ENCODE measurements around the gene GSS. TPM values are rescaled to one million over a fixed set of nuclear protein-coding genes. Genes with fewer than 3 reads are reported as not detected.

Gene GSS
- total RNA-seq, 1 experiment from 2014 or later, result 110 TPM

GRCh38 chr20:34967421-34967820 lies 11.8 kb upstream of the GSS start:
- no peak for TF ChIP-seq CTCF (IDR thresholded peaks at IDR 0.05; ENCODE audit: unreplicated experiment)
- no peaks in the 10 kb centered on the region for H3K9me3 Mint-ChIP-seq (ENCODE audit: low read depth, unreplicated experiment)
- no peak overlapping the region for H3K27ac Mint-ChIP-seq (ENCODE audit: unreplicated experiment)
- no peaks in the 10 kb centered on the region for H3K36me3 Mint-ChIP-seq (ENCODE audit: insufficient read depth, unreplicated experiment)
- no peaks in the 10 kb centered on the region for H3K4me1 Mint-ChIP-seq (ENCODE audit: low read depth, unreplicated experiment)
- no TSS peak for BruUV-seq (replicated peaks)
- H3K27me3 Mint-ChIP-seq (ENCODE audit: unreplicated experiment), result peaks cover 24% of the 10 kb centered on the region
- intact Hi-C loops (cut with micrococcal nuclease; ENCODE audit: unreplicated experiment), result no loop called here
- DNase-seq, result no peak
- CTCF ChIA-PET, result no interaction called here
- H3K4me3 Mint-ChIP-seq (ENCODE audit: low read depth, unreplicated experiment), result no peak overlapping the region

GRCh38 chr20:34965051-34965450 lies 9.4 kb upstream of the GSS start:
- Mint-ChIP-seq H3K27ac (ENCODE audit: unreplicated experiment) (no peak overlapping the region), H3K36me3 (ENCODE audit: insufficient read depth, unreplicated experiment) (no peaks in the 10 kb centered on the region), H3K4me3 (ENCODE audit: low read depth, unreplicated experiment) (no peak overlapping the region), H3K4me1 (ENCODE audit: low read depth, unreplicated experiment) (no peaks in the 10 kb centered on the region), H3K9me3 (ENCODE audit: low read depth, unreplicated experiment) (no peaks in the 10 kb centered on the region), H3K27me3 (ENCODE audit: unreplicated experiment) (peaks cover 12% of the 10 kb centered on the region)
- BruUV-seq (replicated peaks), result no TSS peak
- no peak for TF ChIP-seq CTCF (IDR thresholded peaks at IDR 0.05; ENCODE audit: unreplicated experiment)
- intact Hi-C loops (cut with micrococcal nuclease; ENCODE audit: unreplicated experiment), result no loop called here
- no peak for DNase-seq
- CTCF ChIA-PET, result no interaction called here

- TF ChIP-seq CTCF (IDR thresholded peaks at IDR 0.05; ENCODE audit: unreplicated experiment), result no peak
- no peak overlapping the region for H3K4me3 Mint-ChIP-seq (ENCODE audit: low read depth, unreplicated experiment)
- H3K27me3 Mint-ChIP-seq (ENCODE audit: unreplicated experiment), result peaks cover 12% of the 10 kb centered on the region
- intact Hi-C loops (cut with micrococcal nuclease; ENCODE audit: unreplicated experiment), result no loop called here
- H3K9me3 Mint-ChIP-seq (ENCODE audit: low read depth, unreplicated experiment), result no peaks in the 10 kb centered on the region
- no peak overlapping the region for H3K27ac Mint-ChIP-seq (ENCODE audit: unreplicated experiment)
- H3K4me1 Mint-ChIP-seq (ENCODE audit: low read depth, unreplicated experiment), result no peaks in the 10 kb centered on the region
- CTCF ChIA-PET, result no interaction called here
- no peaks in the 10 kb centered on the region for H3K36me3 Mint-ChIP-seq (ENCODE audit: insufficient read depth, unreplicated experiment)
- BruUV-seq (replicated peaks), result no TSS peak
- DNase-seq, result no peak
These were observed 8.9 kb upstream of the GSS start for GRCh38 chr20:34964486-34964885.

GRCh38 chr20:34956751-34957472 lies 1.3 kb upstream of the GSS start:
- peaks cover 16% of the 10 kb centered on the region for H3K36me3 Mint-ChIP-seq (ENCODE audit: insufficient read depth, unreplicated experiment)
- no peak for DNase-seq
- TF ChIP-seq CTCF (IDR thresholded peaks at IDR 0.05; ENCODE audit: unreplicated experiment), result no peak
- no peaks in the 10 kb centered on the region for H3K27me3 Mint-ChIP-seq (ENCODE audit: unreplicated experiment)
- H3K9me3 Mint-ChIP-seq (ENCODE audit: low read depth, unreplicated experiment), result no peaks in the 10 kb centered on the region
- no peak overlapping the region for H3K4me3 Mint-ChIP-seq (ENCODE audit: low read depth, unreplicated experiment)
- H3K4me1 Mint-ChIP-seq (ENCODE audit: low read depth, unreplicated experiment), result peaks cover 21% of the 10 kb centered on the region
- no peak overlapping the region for H3K27ac Mint-ChIP-seq (ENCODE audit: unreplicated experiment)
- no TSS peak for BruUV-seq (replicated peaks)
- intact Hi-C loops (cut with micrococcal nuclease; ENCODE audit: unreplicated experiment), result loop anchor here (1.0 kb wide), 1 partner anchor 83 kb away; no protein-coding TSS in a partner anchor
- CTCF ChIA-PET, result interaction anchor here (0.6 to 4.8 kb wide), 5 partner anchors 12 to 145 kb away, joined by 3 to 107 read pairs (median 4); partner anchors contain the start of genes ACSS2 and GGT7
